HUES48 (cell line): ENCODE data around the gene MPC1.

ENCODE experiments used
- H3K27ac ChIP-seq: one replicate; pipeline ENCODE4 v1.7.0; 2013; ENCODE audit warnings: low read depth, low read length, inconsistent platforms
- H3K27me3 ChIP-seq: 2 replicates; pipeline ENCODE4 v1.6.1; 2013; ENCODE audit warnings: mild to moderate bottlenecking, low read length; ENCODE audit not compliant: control insufficient read depth, insufficient read depth
- H3K36me3 ChIP-seq: 2 replicates; pipeline ENCODE4 v1.6.1; 2013; ENCODE audit warnings: low read length; ENCODE audit not compliant: control insufficient read depth, insufficient read depth
- H3K4me1 ChIP-seq: 2 replicates; pipeline ENCODE4 v1.6.1; 2013; ENCODE audit warnings: mild to moderate bottlenecking, low read length; ENCODE audit not compliant: control insufficient read depth, insufficient read depth
- H3K4me3 ChIP-seq: 2 replicates; pipeline ENCODE4 v1.5.1; 2013; ENCODE audit warnings: mild to moderate bottlenecking, low read depth, low read length
- H3K9ac ChIP-seq: 2 replicates; pipeline ENCODE4 v1.6.1; 2013; ENCODE audit warnings: mild to moderate bottlenecking, low read depth, low read length, moderate library complexity
- H3K9me3 ChIP-seq: 2 replicates; pipeline ENCODE4 v1.6.1; 2013; ENCODE audit warnings: low read length; ENCODE audit not compliant: control insufficient read depth, insufficient read depth

MPC1 gene

DNA sequence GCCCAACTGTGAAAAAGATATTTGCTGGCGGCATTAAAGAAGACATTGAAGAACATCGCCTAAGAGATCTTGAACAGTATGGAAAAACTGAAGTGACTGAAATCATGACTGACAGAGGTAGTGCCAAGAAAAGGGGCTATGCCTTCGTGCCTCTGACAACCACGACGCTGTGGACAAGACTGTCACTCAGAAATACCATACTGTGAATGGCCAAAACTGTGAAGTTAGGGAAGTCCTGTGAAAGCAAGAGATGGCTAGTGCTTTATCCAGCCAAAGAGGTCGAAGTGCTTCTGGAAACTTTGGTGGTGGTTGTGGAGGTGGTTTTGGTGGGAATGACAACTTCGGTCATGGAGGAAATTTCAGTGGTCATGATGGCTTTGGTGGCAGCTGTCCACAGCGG lies 47.9 kb downstream of the MPC1 start:
- no peaks in the 10 kb centered on the region for H3K9me3 ChIP-seq
- peaks cover 34% of the 10 kb centered on the region for H3K36me3 ChIP-seq
- H3K4me3 ChIP-seq = no peak overlapping the region
- H3K4me1 ChIP-seq = peaks cover 19% of the 10 kb centered on the region
- H3K27ac ChIP-seq = no peak overlapping the region
- H3K9ac ChIP-seq = no peak overlapping the region
- H3K27me3 ChIP-seq = no peaks in the 10 kb centered on the region

DNA sequence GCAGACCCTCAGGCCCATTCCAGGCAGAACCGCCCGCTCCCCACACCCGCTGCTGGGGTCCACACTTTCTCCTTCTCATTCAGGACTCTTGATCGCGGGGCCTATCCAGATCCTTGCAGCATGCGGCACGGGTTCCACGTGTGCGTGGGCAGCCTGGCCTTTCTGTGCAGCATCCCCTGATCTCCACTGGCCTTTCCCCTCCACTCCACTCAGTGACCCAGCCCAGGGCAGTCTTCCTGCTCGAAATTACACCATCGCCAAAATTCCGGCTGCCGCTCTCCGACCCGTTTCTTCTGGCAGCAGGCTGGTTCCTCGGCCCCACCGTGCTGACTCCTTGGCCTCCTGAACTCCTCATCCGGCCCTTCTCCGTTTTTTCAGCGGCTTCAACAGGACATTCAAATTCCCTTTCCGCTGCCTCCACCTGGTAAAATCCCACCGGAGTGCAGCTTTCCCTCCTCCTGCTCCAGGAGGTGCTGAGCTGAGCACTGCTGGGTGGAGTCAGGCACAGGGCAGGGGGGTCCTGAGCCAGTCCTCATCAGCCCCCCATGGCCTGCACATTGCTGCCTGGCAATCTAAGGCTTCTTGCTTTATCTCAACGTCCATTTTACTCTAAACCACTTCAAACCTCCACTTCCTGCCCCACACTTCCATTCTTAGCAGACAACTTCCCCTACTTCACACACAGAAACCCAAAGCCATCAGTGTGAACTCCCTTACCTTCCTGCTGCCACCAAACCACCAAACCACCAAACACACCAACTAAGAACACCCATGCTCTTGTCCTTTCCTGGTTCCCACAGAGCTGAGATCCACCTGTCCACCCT lies 49.4 kb downstream of the MPC1 start:
- Histone ChIP-seq H3K4me3 (no peak overlapping the region), H3K36me3 (peaks cover 46% of the 10 kb centered on the region), H3K27ac (no peak overlapping the region), H3K27me3 (no peaks in the 10 kb centered on the region), H3K9ac (no peak overlapping the region), H3K9me3 (no peaks in the 10 kb centered on the region), H3K4me1 (peaks cover 19% of the 10 kb centered on the region)

DNA sequence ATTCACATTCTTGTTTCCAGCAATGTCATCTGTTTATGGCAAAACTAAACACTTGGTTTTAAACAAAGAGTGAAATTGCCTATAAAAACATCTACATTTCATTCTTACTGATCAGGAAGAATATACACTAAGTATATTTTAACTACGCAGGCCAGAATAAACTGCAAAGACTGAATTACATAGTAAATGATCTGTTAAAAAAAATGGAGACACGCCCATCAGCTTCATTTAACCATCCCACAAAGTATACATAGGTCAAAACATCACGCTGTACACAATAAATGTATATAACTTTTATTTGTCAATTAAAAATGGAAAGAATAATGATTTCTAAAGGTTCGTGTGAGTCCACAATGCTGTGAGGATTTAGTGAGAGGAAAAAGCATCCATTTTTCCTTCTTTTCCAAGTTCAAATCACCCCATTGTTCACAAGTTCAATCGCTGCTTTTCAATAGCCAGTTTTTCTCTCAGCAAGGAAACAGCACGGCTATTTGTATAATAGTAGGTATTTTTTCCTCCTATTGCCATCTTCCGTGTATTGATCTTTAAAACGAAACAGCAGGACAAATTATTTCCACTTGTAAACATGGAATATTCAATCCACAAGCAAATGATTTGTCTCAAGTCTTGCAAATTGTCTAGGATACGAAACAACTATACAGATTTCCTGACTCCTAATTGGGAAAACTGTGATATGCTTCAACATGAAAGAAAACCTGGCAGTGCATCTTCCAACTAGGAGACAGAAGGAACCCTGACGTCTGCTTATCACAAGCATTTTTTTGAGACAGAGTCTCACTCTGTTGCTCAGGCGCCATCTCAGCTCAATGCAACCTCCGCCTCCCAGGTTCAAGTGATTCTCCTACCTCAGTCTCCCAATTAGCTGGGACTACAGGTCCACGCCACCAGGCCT lies 51.0 kb downstream of the MPC1 start:
- Histone ChIP-seq H3K4me3 (no peak overlapping the region), H3K27ac (no peak overlapping the region), H3K36me3 (peaks cover 44% of the 10 kb centered on the region), H3K9ac (no peak overlapping the region), H3K4me1 (peaks cover 19% of the 10 kb centered on the region), H3K9me3 (no peaks in the 10 kb centered on the region), H3K27me3 (no peaks in the 10 kb centered on the region)

DNA sequence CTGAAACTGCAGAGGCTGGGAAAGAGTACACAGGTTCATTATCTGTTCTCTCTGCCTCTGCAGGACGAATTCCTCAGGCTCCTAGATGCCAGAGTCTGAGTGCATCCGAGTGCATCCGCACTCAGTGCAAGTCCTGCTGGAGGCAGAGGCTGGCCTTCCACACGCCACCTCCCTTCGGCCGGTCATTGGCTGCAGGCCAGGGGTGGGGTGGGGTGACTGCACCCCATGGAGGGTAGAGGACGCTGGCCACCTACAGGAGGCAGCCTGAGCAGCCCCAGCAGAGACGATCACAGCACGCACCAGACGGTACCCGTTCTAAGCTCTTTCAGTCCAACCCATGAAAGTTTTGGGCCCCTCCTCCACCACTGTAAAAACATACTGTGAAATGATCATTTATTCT lies 52.1 kb downstream of the MPC1 start:
- no peaks in the 10 kb centered on the region for H3K27me3 ChIP-seq
- no peak overlapping the region for H3K9ac ChIP-seq

DNA sequence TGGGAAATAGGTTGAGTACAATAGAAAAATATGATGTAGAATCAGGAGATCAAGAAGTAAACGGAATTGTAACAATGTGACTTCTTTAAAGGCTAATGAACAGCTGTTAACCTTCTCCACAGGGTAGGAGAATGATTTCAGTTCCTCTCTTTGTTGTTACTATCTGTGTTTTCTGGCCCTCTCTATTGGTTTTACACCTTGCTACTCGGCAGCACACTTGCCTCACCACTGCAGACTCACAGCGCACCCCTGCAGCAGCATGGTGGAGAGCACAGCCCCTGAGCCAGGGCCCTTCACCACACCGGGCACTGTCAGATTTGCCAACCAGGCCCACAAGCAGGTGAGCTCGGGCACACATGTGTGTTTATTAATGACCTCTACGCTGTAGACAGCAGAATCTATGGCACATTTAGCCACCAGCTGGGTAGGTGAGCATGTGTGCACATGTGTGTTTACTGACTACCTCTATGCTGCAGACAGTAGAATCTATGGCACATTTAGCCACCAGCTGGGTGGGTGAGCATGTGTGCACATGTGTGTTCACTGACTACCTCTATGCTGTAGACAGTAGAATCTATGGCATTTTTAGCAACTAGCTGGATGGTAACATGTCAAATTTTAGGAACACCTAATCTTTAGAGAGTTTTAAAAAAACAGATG lies 57.2 kb downstream of the MPC1 start:
- peaks cover 76% of the 10 kb centered on the region for H3K36me3 ChIP-seq
- no peaks in the 10 kb centered on the region for H3K9me3 ChIP-seq
- no peak overlapping the region for H3K9ac ChIP-seq
- no peak overlapping the region for H3K4me3 ChIP-seq
- no peaks in the 10 kb centered on the region for H3K27me3 ChIP-seq
- no peak overlapping the region for H3K27ac ChIP-seq
- no peaks in the 10 kb centered on the region for H3K4me1 ChIP-seq

More for the DNA sequence above, 52.1 kb downstream of the MPC1 start:
- peaks cover 19% of the 10 kb centered on the region for H3K4me1 ChIP-seq
- H3K27ac ChIP-seq = no peak overlapping the region
- no peak overlapping the region for H3K4me3 ChIP-seq
- no peaks in the 10 kb centered on the region for H3K9me3 ChIP-seq
- peaks cover 43% of the 10 kb centered on the region for H3K36me3 ChIP-seq

DNA sequence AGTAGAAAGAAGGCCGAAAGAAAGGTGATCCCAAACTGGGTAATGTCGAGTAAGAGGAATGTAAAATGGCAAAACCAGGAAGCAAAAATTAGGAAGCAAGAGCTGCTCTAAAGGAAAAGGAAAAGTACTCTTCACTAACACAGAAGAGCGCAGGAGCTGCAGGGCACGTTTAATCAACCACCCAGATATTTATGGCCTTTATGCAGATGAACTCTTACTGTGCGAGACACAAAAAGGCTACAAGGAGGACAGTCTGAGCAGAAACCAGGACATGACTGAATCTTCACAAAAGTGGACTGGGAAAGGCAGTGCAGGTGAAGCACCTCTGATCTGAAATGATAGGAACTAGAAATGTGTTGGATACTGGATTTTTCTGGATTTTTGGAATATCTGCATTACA lies 59.3 kb downstream of the MPC1 start:
- no peak overlapping the region for H3K27ac ChIP-seq
- H3K4me1 ChIP-seq = no peaks in the 10 kb centered on the region
- no peak overlapping the region for H3K9ac ChIP-seq
- peaks cover 80% of the 10 kb centered on the region for H3K36me3 ChIP-seq
- no peaks in the 10 kb centered on the region for H3K27me3 ChIP-seq
- H3K9me3 ChIP-seq = no peaks in the 10 kb centered on the region
- no peak overlapping the region for H3K4me3 ChIP-seq

DNA sequence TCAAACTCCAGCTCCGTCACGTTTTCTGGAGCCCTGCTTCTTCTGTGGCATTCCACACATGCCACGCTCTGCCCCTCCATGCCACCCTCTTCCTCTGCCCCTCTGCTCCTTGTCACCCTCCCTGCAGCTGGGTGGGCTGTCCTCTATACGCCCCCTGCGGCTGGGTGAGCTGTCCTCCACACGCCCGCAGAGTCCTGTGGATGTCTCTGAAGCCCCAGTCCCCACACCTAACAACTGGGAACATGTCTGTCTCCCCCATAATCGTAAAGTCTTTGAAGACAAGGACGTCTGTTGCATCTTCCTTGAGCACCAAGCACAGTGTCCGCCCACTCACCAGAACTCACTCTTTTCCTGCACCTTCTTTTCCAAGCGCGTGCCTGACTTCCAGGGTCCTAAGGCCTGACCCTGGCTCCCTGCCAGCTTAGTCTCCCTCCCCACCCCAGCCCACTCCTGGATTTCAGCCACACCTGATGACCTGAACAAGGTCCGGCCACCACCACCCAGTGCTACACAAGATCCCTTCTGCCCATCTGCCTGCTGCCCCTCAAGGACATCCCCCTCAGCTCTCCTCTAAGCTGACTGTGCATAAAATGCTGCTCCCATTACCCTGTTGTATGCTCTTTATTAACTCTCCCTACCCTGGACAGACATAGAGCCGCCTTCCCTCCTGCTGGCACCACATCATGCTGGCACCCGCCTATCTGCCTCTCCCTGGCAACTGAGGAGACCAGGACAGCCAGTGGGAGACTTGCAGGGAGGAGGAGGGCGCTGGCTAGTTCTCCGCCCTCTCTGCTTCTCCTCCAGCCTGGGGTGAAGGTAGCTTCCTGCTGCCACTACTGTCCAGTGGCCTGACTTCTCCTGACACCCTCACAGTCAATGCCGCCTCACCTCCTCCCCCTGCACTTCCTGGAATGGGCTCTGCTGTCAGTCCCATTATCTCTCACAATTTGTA lies 63.8 kb downstream of the MPC1 start:
- H3K27me3 ChIP-seq = no peaks in the 10 kb centered on the region
- no peaks in the 10 kb centered on the region for H3K9me3 ChIP-seq
- no peak overlapping the region for H3K4me3 ChIP-seq
- H3K36me3 ChIP-seq = peaks cover 40% of the 10 kb centered on the region
- H3K9ac ChIP-seq = no peak overlapping the region
- H3K27ac ChIP-seq = no peak overlapping the region
- H3K4me1 ChIP-seq = no peaks in the 10 kb centered on the region; the same call in 1 of the 2 replicates

DNA sequence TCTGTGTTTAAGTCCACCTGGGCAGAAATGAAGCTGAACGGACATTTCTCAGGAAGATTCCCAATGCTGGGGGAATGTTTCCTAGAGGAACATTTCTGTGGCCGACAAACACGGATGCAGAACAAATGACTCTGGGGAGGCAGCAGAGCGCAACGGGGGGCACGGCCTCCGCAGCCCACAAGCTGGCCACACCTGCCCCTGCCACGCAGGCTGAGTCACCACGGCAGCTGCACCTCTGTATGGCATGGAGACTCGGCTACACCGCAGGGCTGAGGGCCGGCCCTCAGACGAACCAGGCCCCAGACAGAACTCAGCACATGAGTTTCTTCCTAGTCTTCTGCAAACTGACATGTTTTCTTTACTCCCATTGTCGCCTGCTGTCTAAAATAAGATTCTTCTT lies 64.5 kb downstream of the MPC1 start:
- no peak overlapping the region for H3K9ac ChIP-seq
- H3K36me3 ChIP-seq = peaks cover 33% of the 10 kb centered on the region
- H3K4me1 ChIP-seq = no peaks in the 10 kb centered on the region; the same call in 1 of the 2 replicates
- H3K27me3 ChIP-seq = no peaks in the 10 kb centered on the region
- H3K27ac ChIP-seq = no peak overlapping the region
- no peaks in the 10 kb centered on the region for H3K9me3 ChIP-seq
- no peak overlapping the region for H3K4me3 ChIP-seq

DNA sequence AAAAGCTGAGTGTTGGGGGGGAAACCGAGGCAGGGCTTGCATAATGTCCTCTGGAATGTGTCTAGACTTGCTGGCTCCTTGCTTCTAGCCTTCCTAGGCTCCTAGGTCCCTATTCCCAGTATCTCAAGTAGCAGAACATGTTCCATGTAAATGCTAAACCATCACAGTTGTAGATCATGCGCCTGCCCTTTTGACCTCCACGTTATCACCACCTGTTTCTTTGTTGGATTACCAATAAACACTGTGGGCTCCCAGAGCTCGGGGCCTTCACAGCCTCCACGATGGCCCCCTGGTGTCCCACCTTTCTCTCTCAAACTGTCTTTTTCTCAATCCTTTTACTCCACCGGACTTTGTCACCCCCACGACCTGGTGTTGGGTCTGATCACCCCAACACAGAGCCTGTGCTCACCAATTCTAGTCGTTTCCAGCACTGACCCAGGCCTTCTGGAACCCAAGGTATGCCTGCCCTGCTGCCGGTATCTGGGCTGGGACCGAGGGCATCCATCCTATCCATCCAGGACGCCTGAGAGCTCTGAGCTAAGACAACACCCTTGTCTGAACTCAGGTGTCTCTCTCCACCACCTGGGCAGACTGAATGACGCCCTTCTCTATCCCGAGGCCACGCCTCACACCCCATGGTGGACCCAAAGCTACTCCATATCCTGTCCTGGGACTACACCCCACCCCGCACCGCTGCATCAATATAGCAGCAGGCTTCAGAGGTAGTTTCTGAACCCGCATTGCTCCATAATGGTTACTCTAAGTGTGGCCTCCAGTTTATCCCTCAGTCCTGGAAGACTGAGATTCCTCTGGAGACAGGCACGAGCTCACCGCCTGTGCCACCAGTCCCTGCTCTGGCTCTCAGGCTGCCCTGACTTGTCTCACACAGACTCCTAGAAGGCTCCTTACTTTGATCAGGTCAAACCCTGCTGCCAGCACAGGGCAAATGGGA lies 65.2 kb downstream of the MPC1 start:
- Histone ChIP-seq H3K4me1 (no peaks in the 10 kb centered on the region; the same call in 1 of the 2 replicates), H3K9me3 (no peaks in the 10 kb centered on the region), H3K27ac (no peak overlapping the region), H3K4me3 (no peak overlapping the region), H3K36me3 (peaks cover 27% of the 10 kb centered on the region), H3K9ac (no peak overlapping the region), H3K27me3 (no peaks in the 10 kb centered on the region)
